ENCODE data around the gene SIM2. TPM values are rescaled to one million over a fixed set of nuclear protein-coding genes. Genes with fewer than 3 reads are reported as not detected.

Gene SIM2
- total RNA-seq, 1 experiment from 2014 or later = not detected

GRCh38 chr21:36716836-36717235, 17.9 kb downstream of the SIM2 start:
- H3K27me3 ChIP-seq (ENCODE audit: insufficient read depth, low read length) = no peaks in the 10 kb centered on the region; the same call in 1 of the 2 replicates
- TF ChIP-seq CTCF (conservative IDR thresholded peaks at IDR 0.05) = no peak
- H3K27me3 Mint-ChIP-seq (ENCODE audit: low read depth) = peaks cover 74% of the 10 kb centered on the region

More at GRCh38 chr21:36716836-36717235, 17.9 kb downstream of the SIM2 start:
- no peak overlapping the region for H3K4me3 Mint-ChIP-seq
- Histone ChIP-seq H4K91ac (ENCODE audit: insufficient read length, low read depth, low read length) (no peak overlapping the region), H3K9me3 (ENCODE audit: control insufficient read depth, low read depth, low read length) (no peaks in the 10 kb centered on the region), H3K79me2 (ENCODE audit: insufficient read depth, low read length) (no peaks in the 10 kb centered on the region), H3K4me2 (ENCODE audit: insufficient read depth, insufficient read length, low read length) (no peak overlapping the region), H3K18ac (ENCODE audit: insufficient read length, low read depth, low read length) (no peak overlapping the region), H2AK5ac (ENCODE audit: insufficient read length, low read length) (no peak overlapping the region), H3K9ac (ENCODE audit: extremely low read depth, insufficient read length, low read length) (no peak overlapping the region), H3T11ph (ENCODE audit: low read length) (no peak overlapping the region), H2BK120ac (ENCODE audit: low read depth, low read length, poor library complexity, severe bottlenecking) (no peak overlapping the region), H3K4me1 (ENCODE audit: insufficient read depth, low read length) (peaks cover 2% of the 10 kb centered on the region; the same call in 1 of the 2 replicates), H4K8ac (replicated peaks; ENCODE audit: insufficient read length, low read depth, low read length) (no peak overlapping the region), H3K79me1 (ENCODE audit: insufficient read depth, low read depth, low read length, poor library complexity, severe bottlenecking) (no peaks in the 10 kb centered on the region), H3K27ac (ENCODE audit: insufficient read length, low read depth, low read length) (no peak overlapping the region), H3K23me2 (ENCODE audit: insufficient read length, low read depth, low read length, poor library complexity, severe bottlenecking) (no peaks in the 10 kb centered on the region), H3K4ac (ENCODE audit: low read depth, low read length) (no peak overlapping the region), H2BK5ac (ENCODE audit: insufficient read length, low read length) (no peak overlapping the region), H3K23ac (ENCODE audit: insufficient read length, low read depth, low read length) (no peak overlapping the region), H3K56ac (ENCODE audit: insufficient read length, low read depth, low read length) (no peak overlapping the region), H4K5ac (ENCODE audit: insufficient read length, low read depth, low read length) (no peak overlapping the region), H2BK15ac (ENCODE audit: low read depth, low read length) (no peak overlapping the region), H4K20me1 (ENCODE audit: control insufficient read depth, insufficient read depth, insufficient read length) (no peaks in the 10 kb centered on the region), H2BK20ac (ENCODE audit: low read depth, low read length, poor library complexity, severe bottlenecking) (no peak overlapping the region), H2BK12ac (ENCODE audit: insufficient read length, low read depth, low read length) (no peak overlapping the region), H2AFZ (ENCODE audit: low read length) (no peak overlapping the region), H3K14ac (ENCODE audit: insufficient read depth, low read length) (no peak overlapping the region)
- no peak overlapping the region for H3K27ac Mint-ChIP-seq
- DNase-seq = no peak
- no CpG with 5 or more reads among the region's 9 CpGs for WGBS (ENCODE audit: extremely low coverage, insufficient read length, low lambda C conversion rate)
- no peaks in the 10 kb centered on the region for H3K9me3 Mint-ChIP-seq
- no peaks in the 10 kb centered on the region for H3K36me3 Mint-ChIP-seq (ENCODE audit: insufficient read depth in 1 of 3, low read depth in 3 of 3)
- H3K4me1 Mint-ChIP-seq = peaks cover 12 to 20% of the 10 kb centered on the region in 2 experiments

Measured in H9 (cell line).